Loucy (cell line): ENCODE results near the gene CTNS.

Source experiments
- EZH2phosphoT487 ChIP-seq: fragments of 200-600 bp; IDR thresholded peaks from 2 replicates; pipeline ENCODE4 v1.6.1; 2018; ENCODE audit warnings: antibody characterized with exemption, mild to moderate bottlenecking, moderate library complexity, borderline replicate concordance
- TF ChIP-seq, protein P1 (sequence below): fragments of 200-600 bp; sonication (generic); conservative IDR thresholded peaks from 2 replicates; pipeline ENCODE4 v1.5.1; 2014; ENCODE audit warnings: mild to moderate bottlenecking, antibody characterized with exemption, low read length

DNA sequence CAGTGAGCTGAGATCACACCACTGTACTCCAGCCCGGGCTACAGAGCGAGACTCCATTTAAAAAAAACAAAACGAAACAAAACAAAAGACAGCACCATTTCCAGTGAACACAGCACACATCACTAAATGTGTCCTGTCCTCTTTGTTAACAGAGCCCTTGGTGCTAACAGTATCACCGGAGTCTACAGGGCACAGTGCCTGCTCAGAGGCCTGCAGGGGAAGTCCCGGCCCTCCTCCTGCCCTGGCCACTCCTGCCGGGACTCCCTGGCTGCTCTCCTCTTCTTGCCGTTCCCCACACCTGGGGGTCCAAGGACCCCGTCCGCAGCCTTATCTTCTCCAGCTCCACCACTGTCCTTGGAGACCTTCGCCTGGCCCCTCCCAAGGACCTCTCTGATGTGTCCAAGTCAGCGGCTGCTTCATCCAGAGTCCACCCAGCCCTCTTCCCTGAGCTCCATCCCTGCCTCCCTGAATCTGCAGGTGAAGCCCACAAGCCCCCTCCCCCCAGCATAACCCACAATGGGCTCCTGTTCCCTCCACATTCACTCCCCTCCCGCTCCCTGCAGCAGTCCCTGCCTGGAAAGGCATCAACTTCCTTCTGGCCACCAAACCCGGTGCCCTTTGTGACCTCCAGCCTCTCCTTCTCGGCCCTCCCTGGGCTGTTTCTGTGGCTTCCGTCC lies 35.9 kb upstream of the CTNS start:
- TF ChIP-seq, protein P1, sequence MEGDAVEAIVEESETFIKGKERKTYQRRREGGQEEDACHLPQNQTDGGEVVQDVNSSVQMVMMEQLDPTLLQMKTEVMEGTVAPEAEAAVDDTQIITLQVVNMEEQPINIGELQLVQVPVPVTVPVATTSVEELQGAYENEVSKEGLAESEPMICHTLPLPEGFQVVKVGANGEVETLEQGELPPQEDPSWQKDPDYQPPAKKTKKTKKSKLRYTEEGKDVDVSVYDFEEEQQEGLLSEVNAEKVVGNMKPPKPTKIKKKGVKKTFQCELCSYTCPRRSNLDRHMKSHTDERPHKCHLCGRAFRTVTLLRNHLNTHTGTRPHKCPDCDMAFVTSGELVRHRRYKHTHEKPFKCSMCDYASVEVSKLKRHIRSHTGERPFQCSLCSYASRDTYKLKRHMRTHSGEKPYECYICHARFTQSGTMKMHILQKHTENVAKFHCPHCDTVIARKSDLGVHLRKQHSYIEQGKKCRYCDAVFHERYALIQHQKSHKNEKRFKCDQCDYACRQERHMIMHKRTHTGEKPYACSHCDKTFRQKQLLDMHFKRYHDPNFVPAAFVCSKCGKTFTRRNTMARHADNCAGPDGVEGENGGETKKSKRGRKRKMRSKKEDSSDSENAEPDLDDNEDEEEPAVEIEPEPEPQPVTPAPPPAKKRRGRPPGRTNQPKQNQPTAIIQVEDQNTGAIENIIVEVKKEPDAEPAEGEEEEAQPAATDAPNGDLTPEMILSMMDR: no peak
- no peak for TF ChIP-seq EZH2phosphoT487
